ENCODE measurements around the gene STX18.

STX18 gene

DNA sequence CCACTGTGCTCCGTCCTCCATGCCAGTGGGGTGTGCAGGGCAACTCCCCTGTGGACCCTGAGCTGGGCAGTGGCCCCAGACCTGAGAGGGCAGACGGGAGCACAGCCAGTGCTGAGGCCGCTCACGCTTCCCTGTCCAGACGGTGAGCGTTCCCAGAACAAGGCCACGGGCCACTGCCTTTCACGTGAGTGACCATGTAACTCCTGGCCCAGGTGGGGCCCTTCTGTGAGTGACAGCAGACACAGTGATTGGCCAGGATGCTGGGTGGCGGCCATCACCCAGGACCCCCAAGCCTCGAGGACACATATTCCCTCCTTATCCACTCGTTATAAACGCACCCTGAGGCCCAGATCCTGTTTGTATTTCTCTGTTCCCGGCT is 144.4 kb downstream of the STX18 start:
- no peaks in the 10 kb centered on the region for H3K27me3 ChIP-seq (ENCODE audit: control insufficient read depth, insufficient read depth, low read length)

GRCh38 chr4:4396628-4397440 is 145.0 kb downstream of the STX18 start:
- Histone ChIP-seq H3K9ac (ENCODE audit: low read depth, low read length) (no peak overlapping the region), H3K9me3 (ENCODE audit: control insufficient read depth, insufficient read depth, low read length) (no peaks in the 10 kb centered on the region), H3K4me3 (ENCODE audit: low read depth, low read length) (no peak overlapping the region), H3K4me1 (ENCODE audit: control insufficient read depth, insufficient read depth, low read length) (no peaks in the 10 kb centered on the region), H3K27me3 (ENCODE audit: control insufficient read depth, insufficient read depth, low read length) (no peaks in the 10 kb centered on the region), H3K36me3 (ENCODE audit: control insufficient read depth, insufficient read depth, low read length) (peaks cover 9% of the 10 kb centered on the region)

More for the DNA sequence above, 144.4 kb downstream of the STX18 start:
- Histone ChIP-seq H3K4me3 (ENCODE audit: low read depth, low read length) (no peak overlapping the region), H3K9ac (ENCODE audit: low read depth, low read length) (no peak overlapping the region), H3K4me1 (ENCODE audit: control insufficient read depth, insufficient read depth, low read length) (no peaks in the 10 kb centered on the region), H3K36me3 (ENCODE audit: control insufficient read depth, insufficient read depth, low read length) (peaks cover 3% of the 10 kb centered on the region), H3K9me3 (ENCODE audit: control insufficient read depth, insufficient read depth, low read length) (no peaks in the 10 kb centered on the region)

DNA sequence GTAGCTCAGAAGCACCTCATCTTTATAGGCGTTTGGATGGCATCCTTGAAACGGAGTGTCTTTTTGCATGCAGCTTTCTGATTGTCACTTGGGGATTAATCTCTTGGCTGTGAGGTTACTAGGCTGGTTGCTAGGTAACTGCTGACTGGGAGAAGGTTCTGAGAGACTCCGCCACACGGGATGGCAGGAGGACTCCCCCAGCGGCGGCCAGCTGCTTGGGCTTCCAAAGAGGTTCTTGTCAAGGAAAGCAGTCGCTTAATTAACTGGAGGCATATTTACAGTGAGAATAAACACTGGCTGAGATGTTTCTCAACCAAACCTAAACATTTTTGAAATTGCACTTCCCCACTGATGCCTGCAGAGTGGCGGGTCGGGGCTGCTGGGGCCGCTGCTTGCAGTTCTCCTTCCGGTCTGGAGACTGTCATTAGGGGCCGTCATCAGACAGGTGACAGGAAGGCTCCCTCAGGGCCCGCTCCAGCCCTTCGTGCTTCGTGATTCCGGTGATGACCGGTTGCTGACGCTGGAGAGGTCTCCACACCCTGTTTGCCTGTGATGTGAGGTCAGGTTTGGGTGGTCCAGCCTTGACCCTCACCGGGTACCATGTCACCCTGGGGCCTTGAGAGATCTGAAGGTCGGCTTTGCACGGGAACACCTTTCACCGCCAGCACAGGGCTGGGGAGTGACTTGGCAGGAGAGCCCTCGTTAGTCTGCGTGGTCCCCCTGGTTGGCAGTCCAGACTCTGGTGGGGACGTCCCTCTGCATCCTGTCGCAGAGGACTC is 145.8 kb downstream of the STX18 start:
- H3K4me3 ChIP-seq (ENCODE audit: low read depth, low read length): no peak overlapping the region
- no peak overlapping the region for H3K9ac ChIP-seq (ENCODE audit: low read depth, low read length)
- no peaks in the 10 kb centered on the region for H3K27me3 ChIP-seq (ENCODE audit: control insufficient read depth, insufficient read depth, low read length)

GRCh38 chr4:4395371-4395770 is 146.5 kb downstream of the STX18 start:
- Histone ChIP-seq H3K4me3 (ENCODE audit: low read depth, low read length) (no peak overlapping the region), H3K4me1 (ENCODE audit: control insufficient read depth, insufficient read depth, low read length) (no peaks in the 10 kb centered on the region), H3K9ac (ENCODE audit: low read depth, low read length) (no peak overlapping the region), H3K27me3 (ENCODE audit: control insufficient read depth, insufficient read depth, low read length) (no peaks in the 10 kb centered on the region), H3K36me3 (ENCODE audit: control insufficient read depth, insufficient read depth, low read length) (peaks cover 17% of the 10 kb centered on the region), H3K9me3 (ENCODE audit: control insufficient read depth, insufficient read depth, low read length) (no peaks in the 10 kb centered on the region)

More for the DNA sequence above, 145.8 kb downstream of the STX18 start:
- H3K4me1 ChIP-seq (ENCODE audit: control insufficient read depth, insufficient read depth, low read length): no peaks in the 10 kb centered on the region
- H3K9me3 ChIP-seq (ENCODE audit: control insufficient read depth, insufficient read depth, low read length): no peaks in the 10 kb centered on the region
- H3K36me3 ChIP-seq (ENCODE audit: control insufficient read depth, insufficient read depth, low read length): peaks cover 14% of the 10 kb centered on the region

DNA sequence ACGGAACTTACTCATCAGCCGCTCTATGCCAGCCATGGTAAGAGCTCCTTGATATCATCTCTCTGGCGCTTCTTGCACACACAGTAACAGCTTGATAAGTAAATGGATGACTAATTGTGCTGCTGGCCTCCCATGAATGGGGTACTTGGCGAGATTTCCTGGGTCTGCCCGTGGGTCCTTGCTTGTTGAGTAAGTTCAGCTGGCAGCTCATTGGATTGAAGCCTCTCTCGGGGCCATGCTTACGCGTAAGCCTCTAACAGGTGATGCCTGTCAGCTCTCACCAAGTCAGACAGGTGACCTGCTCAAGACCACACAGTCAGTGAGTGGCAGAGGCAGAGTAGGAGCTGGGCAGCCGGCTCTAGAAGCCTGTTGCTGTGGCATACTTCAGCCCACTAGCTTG is 147.2 kb downstream of the STX18 start:
- H3K9ac ChIP-seq (ENCODE audit: low read depth, low read length): no peak overlapping the region
- peaks cover 18% of the 10 kb centered on the region for H3K36me3 ChIP-seq (ENCODE audit: control insufficient read depth, insufficient read depth, low read length)
- H3K9me3 ChIP-seq (ENCODE audit: control insufficient read depth, insufficient read depth, low read length): no peaks in the 10 kb centered on the region
- H3K27me3 ChIP-seq (ENCODE audit: control insufficient read depth, insufficient read depth, low read length): no peaks in the 10 kb centered on the region
- no peak overlapping the region for H3K4me3 ChIP-seq (ENCODE audit: low read depth, low read length)
- no peaks in the 10 kb centered on the region for H3K4me1 ChIP-seq (ENCODE audit: control insufficient read depth, insufficient read depth, low read length)

GRCh38 chr4:4392501-4393183 is 149.2 kb downstream of the STX18 start:
- no peaks in the 10 kb centered on the region for H3K9me3 ChIP-seq (ENCODE audit: control insufficient read depth, insufficient read depth, low read length)
- no peak overlapping the region for H3K4me3 ChIP-seq (ENCODE audit: low read depth, low read length)
- H3K27me3 ChIP-seq (ENCODE audit: control insufficient read depth, insufficient read depth, low read length): peaks cover 13% of the 10 kb centered on the region
- H3K36me3 ChIP-seq (ENCODE audit: control insufficient read depth, insufficient read depth, low read length): peaks cover 18% of the 10 kb centered on the region
- no peaks in the 10 kb centered on the region for H3K4me1 ChIP-seq (ENCODE audit: control insufficient read depth, insufficient read depth, low read length)
- no peak overlapping the region for H3K9ac ChIP-seq (ENCODE audit: low read depth, low read length)

- peaks cover 13% of the 10 kb centered on the region for H3K27me3 ChIP-seq (ENCODE audit: control insufficient read depth, insufficient read depth, low read length)
- no peak overlapping the region for H3K9ac ChIP-seq (ENCODE audit: low read depth, low read length)
- H3K4me1 ChIP-seq (ENCODE audit: control insufficient read depth, insufficient read depth, low read length): no peaks in the 10 kb centered on the region
- H3K4me3 ChIP-seq (ENCODE audit: low read depth, low read length): no peak overlapping the region
- no peaks in the 10 kb centered on the region for H3K9me3 ChIP-seq (ENCODE audit: control insufficient read depth, insufficient read depth, low read length)
- H3K36me3 ChIP-seq (ENCODE audit: control insufficient read depth, insufficient read depth, low read length): peaks cover 15% of the 10 kb centered on the region
Observed at GRCh38 chr4:4391866-4392265, 150.0 kb downstream of the STX18 start.

DNA sequence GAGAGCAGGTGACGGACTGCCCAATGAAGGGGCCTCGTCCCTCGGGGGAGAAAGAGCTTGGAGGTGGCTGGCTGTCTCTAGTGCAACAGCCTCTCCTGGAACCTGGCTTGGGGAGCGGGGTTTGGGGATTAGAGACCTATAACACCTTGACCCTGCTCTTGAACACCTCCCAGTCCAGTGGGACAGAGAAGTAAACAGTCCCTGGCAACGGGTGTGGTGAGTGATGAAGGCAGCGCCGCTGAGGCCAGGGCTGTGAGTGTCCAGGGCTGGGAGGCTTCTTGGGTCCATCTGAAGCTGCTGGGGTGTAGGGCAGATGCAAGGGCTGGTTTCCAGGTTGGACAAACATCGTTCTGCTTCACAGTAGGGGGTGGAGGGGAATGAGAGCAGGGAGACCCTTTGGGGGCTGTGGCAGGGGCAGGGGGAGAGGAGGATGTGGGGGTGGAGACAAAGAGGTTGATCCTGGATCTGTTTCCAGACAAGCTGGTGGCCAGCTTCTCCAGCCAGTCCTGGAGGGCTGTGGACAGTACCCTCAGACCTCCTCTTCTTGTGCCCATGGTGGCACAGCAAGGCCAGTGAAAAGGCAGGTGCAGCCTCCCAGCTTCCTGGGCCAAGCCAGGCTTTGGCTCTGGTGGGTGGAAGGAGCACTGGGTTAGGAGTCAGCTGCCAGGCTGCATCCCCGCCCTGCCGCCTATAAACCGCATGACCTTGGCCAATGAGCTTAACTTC is 151.2 kb downstream of the STX18 start:
- H3K27me3 ChIP-seq (ENCODE audit: control insufficient read depth, insufficient read depth, low read length): peaks cover 18% of the 10 kb centered on the region
- H3K4me3 ChIP-seq (ENCODE audit: low read depth, low read length): no peak overlapping the region
- no peak overlapping the region for H3K9ac ChIP-seq (ENCODE audit: low read depth, low read length)
- H3K9me3 ChIP-seq (ENCODE audit: control insufficient read depth, insufficient read depth, low read length): no peaks in the 10 kb centered on the region
- peaks cover 15% of the 10 kb centered on the region for H3K36me3 ChIP-seq (ENCODE audit: control insufficient read depth, insufficient read depth, low read length)
- no peaks in the 10 kb centered on the region for H3K4me1 ChIP-seq (ENCODE audit: control insufficient read depth, insufficient read depth, low read length)

DNA sequence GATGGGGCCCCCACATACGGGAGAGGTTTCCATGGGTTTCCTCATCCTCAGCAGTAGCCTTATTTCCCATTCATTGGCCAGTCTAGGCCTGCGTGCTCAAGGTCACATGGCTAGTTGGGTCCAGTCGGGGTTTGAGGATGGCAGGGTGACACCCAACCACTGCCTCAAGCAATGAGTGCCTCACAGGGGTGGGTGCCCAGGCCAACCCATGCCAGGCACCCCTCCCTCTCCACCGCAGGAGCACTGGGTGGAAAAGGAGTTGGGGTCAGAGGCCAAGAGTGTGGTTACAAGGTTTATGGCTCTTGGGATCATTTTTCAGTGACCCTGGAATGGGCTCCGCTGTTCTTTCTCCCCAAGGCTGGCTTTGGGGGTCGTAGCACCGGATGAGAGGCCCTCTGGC is 151.8 kb downstream of the STX18 start:
- Histone ChIP-seq H3K27me3 (ENCODE audit: control insufficient read depth, insufficient read depth, low read length) (peaks cover 23% of the 10 kb centered on the region), H3K9me3 (ENCODE audit: control insufficient read depth, insufficient read depth, low read length) (no peaks in the 10 kb centered on the region), H3K4me1 (ENCODE audit: control insufficient read depth, insufficient read depth, low read length) (no peaks in the 10 kb centered on the region), H3K36me3 (ENCODE audit: control insufficient read depth, insufficient read depth, low read length) (peaks cover 15% of the 10 kb centered on the region), H3K9ac (ENCODE audit: low read depth, low read length) (no peak overlapping the region), H3K4me3 (ENCODE audit: low read depth, low read length) (no peak overlapping the region)

GRCh38 chr4:4388836-4389575 is 152.8 kb downstream of the STX18 start:
- H3K27me3 ChIP-seq (ENCODE audit: control insufficient read depth, insufficient read depth, low read length): peaks cover 29% of the 10 kb centered on the region
- peaks cover 15% of the 10 kb centered on the region for H3K36me3 ChIP-seq (ENCODE audit: control insufficient read depth, insufficient read depth, low read length)
- no peaks in the 10 kb centered on the region for H3K9me3 ChIP-seq (ENCODE audit: control insufficient read depth, insufficient read depth, low read length)
- peaks cover 2% of the 10 kb centered on the region for H3K4me1 ChIP-seq (ENCODE audit: control insufficient read depth, insufficient read depth, low read length)
- H3K9ac ChIP-seq (ENCODE audit: low read depth, low read length): no peak overlapping the region
- H3K4me3 ChIP-seq (ENCODE audit: low read depth, low read length): no peak overlapping the region

Measured in iPS-15b (cell line).